Activated CD8-positive, alpha-beta memory T cell treated with anti-CD3 and anti-CD28 coated beads for 1 hour (primary cell): ENCODE data around the gene COPG1.
A peak's percentile ranks its signal among the peaks of the same experiment; 100 is the strongest.

Experiments
- DNase-seq, 2 donors: peaks; one replicate each; pipeline ENCODE4 v3.0.0-alpha.2; 2020; ENCODE audit warnings: low read depth in 1 of 2; ENCODE audit errors: extremely low read depth in 1 of 2

Gene COPG1

GRCh38 chr3:129312671-129313414 is 63.4 kb downstream of the COPG1 start:
- no peak for DNase-seq

GRCh38 chr3:129313415-129313664 is 63.9 kb downstream of the COPG1 start:
- no peak for DNase-seq

- no peak for DNase-seq
Measured at GRCh38 chr3:129313665-129314385, 64.4 kb downstream of the COPG1 start.

- peak in 1 of 2 donors; percentile 26 for DNase-seq
Measured at GRCh38 chr3:129314386-129315222, 65.2 kb downstream of the COPG1 start.

GRCh38 chr3:129315223-129315997 is 66.0 kb downstream of the COPG1 start:
- DNase-seq, result no peak

- DNase-seq, result no peak
Measured at GRCh38 chr3:129315998-129316247, 66.5 kb downstream of the COPG1 start.

GRCh38 chr3:129316248-129317013 is 67.0 kb downstream of the COPG1 start:
- peak; percentile 86 to 87 for DNase-seq

- no peak for DNase-seq
Measured at GRCh38 chr3:129317014-129317771, 67.8 kb downstream of the COPG1 start.

- no peak for DNase-seq
Measured at GRCh38 chr3:129317848-129318247, 68.4 kb downstream of the COPG1 start.

- no peak for DNase-seq
Measured at GRCh38 chr3:129318921-129319320, 69.5 kb downstream of the COPG1 start.

- no peak for DNase-seq
Measured at GRCh38 chr3:129320261-129320660, 70.9 kb downstream of the COPG1 start.

GRCh38 chr3:129320825-129321487 is 71.5 kb downstream of the COPG1 start:
- DNase-seq, result no peak

- DNase-seq, result no peak
Measured at GRCh38 chr3:129321887-129322286, 72.5 kb downstream of the COPG1 start.

- no peak for DNase-seq
Measured at GRCh38 chr3:129323651-129324294, 74.4 kb downstream of the COPG1 start.

- no peak for DNase-seq
Measured at GRCh38 chr3:129324855-129325254, 75.4 kb downstream of the COPG1 start.

- DNase-seq, result no peak
Measured at GRCh38 chr3:129325383-129325782, 76.0 kb downstream of the COPG1 start.

- no peak for DNase-seq
Measured at GRCh38 chr3:129326138-129326537, 76.7 kb downstream of the COPG1 start.

GRCh38 chr3:129326595-129326994 is 77.2 kb downstream of the COPG1 start:
- no peak for DNase-seq
